Heart right ventricle (tissue), 16 donors: ENCODE data around the gene SH3RF1. TPM values are rescaled to one million over a fixed set of nuclear protein-coding genes. Genes with fewer than 3 reads are reported as not detected.

ENCODE experiments used
- ATAC-seq, 8 donors: fragments of 200-7000 bp; cut with Tn5 transposase; one replicate each; pipeline ENCODE4 v1.9.1; 2020; ENCODE audit warnings: mild to moderate bottlenecking in 8 of 8, moderate library complexity in 8 of 8, moderate number of reproducible peaks in 1 of 8
- DNase-seq, 2 donors: peaks; one replicate each; pipeline ENCODE4 v3.0.0-alpha.2; 2020
- H3K27ac ChIP-seq, 10 donors: fragments of 200-600 bp; sonication (generic) in 2 of 10; one replicate each; pipeline versions ENCODE4 v1.5.0 to v1.8.0; 2020 to 2022; ENCODE audit warnings: mild to moderate bottlenecking in 3 of 10
- H3K27me3 ChIP-seq, 7 donors: fragments of 200-600 bp; one replicate each; pipeline ENCODE4 v1.8.0; 2021 to 2022; ENCODE audit warnings: mild to moderate bottlenecking in 2 of 7
- H3K36me3 ChIP-seq, 9 donors: fragments of 200-600 bp; sonication (generic) in 1 of 9; one replicate each; pipeline versions ENCODE4 v1.5.0 to v1.8.0; 2020 to 2022; ENCODE audit warnings: mild to moderate bottlenecking in 2 of 9
- H3K4me1 ChIP-seq, 9 donors: fragments of 200-600 bp; sonication (generic) in 1 of 9; one replicate each; pipeline versions ENCODE4 v1.5.0 to v1.8.0; 2020 to 2022; ENCODE audit warnings: mild to moderate bottlenecking in 4 of 9
- H3K4me3 ChIP-seq, 10 donors: fragments of 200-600 bp; sonication (generic) in 2 of 10; one replicate each; pipeline versions ENCODE4 v1.5.0 to v1.8.0; 2020 to 2022; ENCODE audit warnings: mild to moderate bottlenecking in 7 of 10, moderate library complexity in 2 of 10
- H3K9me3 ChIP-seq, 11 donors: fragments of 200-600 bp in 10 of 11; sonication (generic) in 2 of 11; one replicate each; pipeline versions ENCODE4 v1.5.0 to v1.8.0; 2013 to 2022; ENCODE audit warnings: mild to moderate bottlenecking in 2 of 11, control low read depth in 1 of 11, moderate library complexity in 1 of 11
- WGBS, 2 donors: extraction: QIAGEN DNeasy Blood & Tissue Kit; methylation state at CpG; one replicate each; pipeline ENCODE4 v1.1.7; 2013; ENCODE audit warnings: inconsistent platforms in 1 of 2; 5-methylcytosine and 5-hydroxymethylcytosine counted together
- intact Hi-C, 10 donors: fragments of 100-400 bp; cut with DNase I; formaldehyde crosslinking; loops; one replicate each; pipeline versions ENCODE4 v1.11.1 to v1.14.2; 2022
- polyA plus RNA-seq, 2 donors: library from polyadenylated mRNA; stranded (reverse); fragments of 200-250 nt; gene quantifications; one replicate each; pipeline ENCODE4 v1.2.3, GENCODE V29; 2013
- total RNA-seq, 10 donors: library from RNA; stranded (reverse); fragmentation: NEBNext Ultra II Directional in 3 of 10; extraction: Animal tissue kit (Norgen Biotek cat#: 25700) in 3 of 10; gene quantifications; one replicate each; pipeline versions ENCODE4 v1.2.1 to v1.2.4, GENCODE V29; 2021 to 2023
- TF ChIP-seq, protein P1 (sequence below), 9 donors: fragments of 200-600 bp; sonication (generic) in 2 of 9; IDR thresholded peaks; one replicate each; pipeline versions ENCODE4 v1.5.0 to v1.8.0; 2021 to 2022; ENCODE audit warnings: antibody characterized with exemption in 9 of 9, mild to moderate bottlenecking in 5 of 9, moderate library complexity in 1 of 9
- donor health status: Arrhythmogenic right ventricular cardiomyopathy.
- donor health status: ischemic (EF 13 %, LVEDD 7.1; RV severe dilation, severe dysfunction).
- donor health status: healthy with polysubstance abuse.
- donor health status: DM: no; HTN: yes; CAD: no.
- donor health status: DM: no; HTN: no; CAD: no.
- donor health status: ischemic (EF 25% LVEDD 6.9; RV normal size, moderate dysfunction).
- donor health status: ischemic (EF 25% LVEDD 5.7; RV mildly dilated, moderate dysfunction).
- donor health status: healthy.
- donor health status: DM: yes; HTN: yes; CAD: no.
- donor health status: Ischemic cardiomyopathy.
- donor health status: ischemic (EF 35%, LVEDD 5.7; RV mildly dilated, moderate dysfunction).
- donor health status: nonischemic (EF 11% LVEDD 7.7; RV severe dilation, severe dysfunction).
- donor health status: DM: yes; HTN: yes; CAD: no.
- donor health status: PGD.
- donor health status: ischemic (EF 29% LVEDD 5.4; RV normal size, mild dysfunction).
- donor health status: nonischemic (EF 23%, LVEDD 6.1; RV moderate dilation, normal function).

Gene SH3RF1
- total and polyA plus RNA-seq, 12 donors: 2.6 to 11.7 (median 8.9) TPM

DNA sequence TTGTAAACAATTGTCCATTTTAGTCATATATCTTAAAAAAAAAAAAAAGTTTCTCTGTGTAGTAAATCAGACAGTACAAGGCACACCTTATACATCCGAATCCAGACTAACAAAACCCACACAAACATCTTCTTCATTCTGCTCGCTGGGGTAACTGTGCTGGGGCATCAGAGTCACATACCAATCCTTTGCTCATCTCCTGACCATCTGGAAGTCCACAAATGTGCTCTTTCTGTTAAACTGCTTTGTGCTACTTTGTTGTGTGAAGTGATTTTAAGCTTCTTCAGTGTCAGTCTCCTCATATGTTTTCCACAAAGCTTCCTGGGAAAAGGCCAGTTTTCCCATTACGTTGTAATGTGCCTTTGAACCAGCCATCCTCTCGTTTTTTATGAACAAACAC is 174.5 kb downstream of the SH3RF1 start:
- no peak for DNase-seq
- H3K9me3 ChIP-seq: peaks cover 0 to 16% (median 5%) of the 10 kb centered on the region in 11 donors
- H3K27ac ChIP-seq: no peak overlapping the region
- H3K27me3 ChIP-seq: no peaks in the 10 kb centered on the region
- H3K4me3 ChIP-seq: no peak overlapping the region
- WGBS, 2 donors: 90% methylated on average over 4 of the region's 4 CpGs
- intact Hi-C loops: no loop called here
- TF ChIP-seq, protein P1, sequence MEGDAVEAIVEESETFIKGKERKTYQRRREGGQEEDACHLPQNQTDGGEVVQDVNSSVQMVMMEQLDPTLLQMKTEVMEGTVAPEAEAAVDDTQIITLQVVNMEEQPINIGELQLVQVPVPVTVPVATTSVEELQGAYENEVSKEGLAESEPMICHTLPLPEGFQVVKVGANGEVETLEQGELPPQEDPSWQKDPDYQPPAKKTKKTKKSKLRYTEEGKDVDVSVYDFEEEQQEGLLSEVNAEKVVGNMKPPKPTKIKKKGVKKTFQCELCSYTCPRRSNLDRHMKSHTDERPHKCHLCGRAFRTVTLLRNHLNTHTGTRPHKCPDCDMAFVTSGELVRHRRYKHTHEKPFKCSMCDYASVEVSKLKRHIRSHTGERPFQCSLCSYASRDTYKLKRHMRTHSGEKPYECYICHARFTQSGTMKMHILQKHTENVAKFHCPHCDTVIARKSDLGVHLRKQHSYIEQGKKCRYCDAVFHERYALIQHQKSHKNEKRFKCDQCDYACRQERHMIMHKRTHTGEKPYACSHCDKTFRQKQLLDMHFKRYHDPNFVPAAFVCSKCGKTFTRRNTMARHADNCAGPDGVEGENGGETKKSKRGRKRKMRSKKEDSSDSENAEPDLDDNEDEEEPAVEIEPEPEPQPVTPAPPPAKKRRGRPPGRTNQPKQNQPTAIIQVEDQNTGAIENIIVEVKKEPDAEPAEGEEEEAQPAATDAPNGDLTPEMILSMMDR (IDR thresholded peaks at IDR 0.05): no peak
- ATAC-seq: no peak
- H3K36me3 ChIP-seq: peaks cover 0 to 75% (median 13%) of the 10 kb centered on the region in 9 donors
- H3K4me1 ChIP-seq: peaks cover 0 to 30% (median 18%) of the 10 kb centered on the region in 9 donors

DNA sequence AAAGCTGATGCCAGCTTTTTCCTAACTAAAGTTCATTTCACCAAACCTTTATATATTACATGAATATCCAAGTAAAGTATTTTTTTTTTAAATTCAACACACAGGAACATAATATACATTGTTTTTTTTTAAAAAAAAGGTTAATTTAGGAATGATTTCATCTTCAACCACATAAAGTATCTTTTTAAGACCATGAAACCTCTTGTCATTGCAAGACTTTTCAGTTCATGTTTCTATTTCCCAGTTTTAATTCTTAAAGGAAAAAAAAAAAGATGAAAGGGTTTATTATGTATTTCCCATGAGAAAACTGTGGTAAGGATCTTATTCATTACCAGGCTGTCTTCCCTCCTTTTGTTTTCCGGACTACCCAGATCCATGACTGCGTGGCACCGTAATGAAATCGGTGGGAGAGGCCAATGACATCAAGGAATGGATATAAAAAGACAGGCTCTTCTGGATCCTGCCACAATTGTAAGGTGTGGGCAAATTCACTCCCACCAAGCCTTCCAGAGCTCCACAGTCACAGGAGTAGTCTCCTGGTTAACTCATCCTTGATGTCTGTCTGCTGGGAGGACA is 176.0 kb downstream of the SH3RF1 start:
- ATAC-seq (no peak), DNase-seq (no peak)
- 86 to 94% methylated on average over 4 of the region's 4 CpGs for WGBS, 2 donors
- H3K27ac ChIP-seq: no peak overlapping the region
- H3K27me3 ChIP-seq: no peaks in the 10 kb centered on the region
- H3K4me1 ChIP-seq: peaks cover 0 to 20% (median 10%) of the 10 kb centered on the region in 9 donors
- TF ChIP-seq, protein P1 (IDR thresholded peaks at IDR 0.05): no peak
- H3K36me3 ChIP-seq: peaks cover 0 to 84% (median 13%) of the 10 kb centered on the region in 9 donors
- intact Hi-C loops: no loop called here
- H3K4me3 ChIP-seq: no peak overlapping the region
- H3K9me3 ChIP-seq: peaks cover 0 to 29% (median 16%) of the 10 kb centered on the region in 11 donors

DNA sequence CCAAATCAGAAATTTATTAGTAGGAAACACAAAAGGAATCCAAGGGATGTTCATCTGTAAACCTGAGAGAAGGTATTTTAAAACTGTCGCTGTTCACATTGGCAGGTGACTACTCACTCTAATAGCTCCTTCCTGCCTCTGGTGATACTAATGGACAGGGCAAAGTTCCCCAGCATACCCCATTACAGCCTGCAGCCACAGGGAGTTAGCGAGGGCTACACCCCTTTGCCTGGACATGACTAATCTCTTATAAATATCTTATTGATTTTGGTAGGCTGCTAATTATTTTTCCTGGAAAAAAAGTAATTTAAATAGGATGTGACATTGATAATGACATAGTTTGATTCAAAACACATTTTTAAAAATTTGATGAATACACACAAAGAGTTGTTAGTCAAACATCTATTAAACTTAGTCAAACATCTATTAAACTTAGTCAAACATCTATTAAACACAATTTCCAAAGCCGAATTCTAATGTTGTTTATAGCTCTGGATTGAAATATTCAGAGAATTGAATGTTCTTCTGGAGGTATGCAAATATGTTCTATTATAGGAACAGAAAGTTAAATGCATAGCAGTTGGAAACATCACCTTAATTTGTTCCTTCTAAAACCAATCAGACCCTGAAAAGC is 177.8 kb downstream of the SH3RF1 start:
- 94 to 99% methylated on average over 3 of the region's 3 CpGs for WGBS, 2 donors
- TF ChIP-seq, protein P1 (IDR thresholded peaks at IDR 0.05): no peak
- Histone ChIP-seq H3K36me3 (peaks cover 0 to 73% (median 12%) of the 10 kb centered on the region in 9 donors), H3K4me1 (peaks cover 0 to 11% (median 0%) of the 10 kb centered on the region in 9 donors), H3K27me3 (no peaks in the 10 kb centered on the region), H3K9me3 (peaks cover 0 to 29% (median 16%) of the 10 kb centered on the region in 11 donors), H3K4me3 (no peak overlapping the region), H3K27ac (no peak overlapping the region)
- no peak for DNase-seq
- no peak for ATAC-seq
- intact Hi-C loops: no loop called here

DNA sequence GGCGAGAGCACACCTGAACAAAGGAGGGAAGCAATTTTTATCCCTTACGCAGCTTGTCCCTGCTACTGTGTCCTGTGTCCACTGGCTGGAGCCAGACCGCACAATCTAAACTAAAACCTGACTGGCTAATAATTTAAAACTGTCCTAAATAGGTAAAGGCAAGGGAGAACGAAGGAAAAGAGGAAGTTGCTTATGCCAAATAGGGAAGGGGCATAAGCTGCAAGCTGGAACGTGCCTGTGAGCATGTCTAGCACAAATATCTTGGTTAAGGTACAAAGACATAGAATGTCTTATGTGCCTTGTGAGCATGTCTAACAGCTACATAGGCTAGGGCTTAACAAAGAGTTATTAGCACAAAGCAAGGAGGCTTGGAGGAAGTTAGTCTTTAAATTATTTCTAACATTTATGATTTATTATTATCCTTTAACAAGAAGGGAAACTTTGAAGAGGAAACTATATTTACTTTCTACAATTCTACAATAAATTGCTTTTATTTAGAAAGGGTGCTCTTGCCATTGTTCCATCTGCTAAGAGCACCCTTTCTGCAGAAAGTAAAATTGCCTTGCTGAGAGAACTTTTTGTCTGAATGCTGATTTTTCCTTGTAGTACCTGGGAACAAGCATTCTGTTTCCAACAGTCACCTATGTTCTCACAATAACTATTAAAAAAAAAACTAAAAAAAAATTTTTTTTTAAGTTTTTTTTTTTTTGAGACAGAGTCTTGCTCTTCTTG is 180.1 kb downstream of the SH3RF1 start:
- H3K36me3 ChIP-seq: peaks cover 0 to 53% (median 0%) of the 10 kb centered on the region in 9 donors
- intact Hi-C loops: no loop called here
- ATAC-seq: no peak
- H3K9me3 ChIP-seq: peaks cover 0 to 23% (median 16%) of the 10 kb centered on the region in 11 donors
- WGBS, 2 donors: 94 to 95% methylated on average over 5 of the region's 5 CpGs
- H3K4me1 ChIP-seq: peaks cover 0 to 11% (median 0%) of the 10 kb centered on the region in 9 donors
- TF ChIP-seq, protein P1 (IDR thresholded peaks at IDR 0.05): no peak
- no peak overlapping the region for H3K4me3 ChIP-seq
- no peak overlapping the region for H3K27ac ChIP-seq
- no peak for DNase-seq
- no peaks in the 10 kb centered on the region for H3K27me3 ChIP-seq
